ENCODE results near the gene SMAD2.
"Not testable (repeated sequence)": the region's sequence is repeated elsewhere in the genome, so short reads cannot be mapped to it uniquely, and the experiment has no call there.

SMAD2 gene

GRCh38 chr18:47772374-47773248 lies 157.8 kb downstream of the SMAD2 start:
- DNase-seq (ENCODE audit: low read depth, low spot score): peak; percentile 25

GRCh38 chr18:47771922-47772321 lies 158.5 kb downstream of the SMAD2 start:
- H3K4me3 ChIP-seq (ENCODE audit: low read length): no peak overlapping the region
- DNase-seq (ENCODE audit: low read depth, low spot score): no peak

More at GRCh38 chr18:47772374-47773248, 157.8 kb downstream of the SMAD2 start:
- H3K4me3 ChIP-seq (ENCODE audit: low read length): no peak overlapping the region

DNA sequence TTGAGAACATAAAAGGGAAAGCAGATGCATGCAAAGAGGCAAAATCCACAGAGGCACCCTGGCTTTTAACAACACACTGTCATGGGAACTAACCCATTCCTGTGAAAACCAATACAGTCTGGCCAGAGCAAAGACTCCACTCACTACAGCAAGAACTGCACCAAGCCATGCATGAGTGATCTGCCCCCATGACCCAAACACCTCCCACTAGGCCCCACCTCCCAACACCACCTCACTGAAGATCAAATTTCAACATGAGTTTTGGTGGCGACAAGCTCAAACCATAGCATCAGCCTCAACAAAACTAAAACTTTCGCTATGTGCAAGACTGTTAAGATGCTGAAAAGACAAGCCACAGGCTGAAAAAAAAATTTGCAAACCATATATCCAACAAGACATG lies 162.8 kb downstream of the SMAD2 start:
- no peak overlapping the region for H3K4me3 ChIP-seq (ENCODE audit: low read length)
- DNase-seq (ENCODE audit: low read depth, low spot score): no peak

DNA sequence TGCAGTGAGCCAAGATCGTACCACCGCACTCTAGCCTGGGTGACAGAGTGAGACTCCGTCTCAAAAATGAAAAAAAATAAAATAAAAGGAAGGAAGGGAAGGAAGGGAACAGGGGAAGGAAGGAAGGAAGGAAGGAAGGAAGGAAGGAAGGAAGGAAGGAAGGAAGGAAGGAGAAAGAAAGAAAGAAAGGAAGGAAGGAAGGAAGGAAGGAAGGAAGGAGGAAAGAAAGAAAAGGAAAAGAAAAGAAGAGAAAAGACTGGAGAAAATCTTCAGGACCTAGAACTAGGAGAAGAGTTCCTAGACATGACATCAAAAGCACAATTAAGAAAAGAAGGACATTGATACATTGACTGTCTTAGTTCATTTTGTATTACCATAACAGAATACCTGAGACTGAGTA lies 163.3 kb downstream of the SMAD2 start:
- H3K4me3 ChIP-seq (ENCODE audit: low read length); DNase-seq (ENCODE audit: low read depth, low spot score): not testable (repeated sequence)
